Measurements from ENCODE around the gene UIMC1. TPM values are rescaled to one million over a fixed set of nuclear protein-coding genes. Genes with fewer than 3 reads are reported as not detected.

The UIMC1 gene
- total RNA-seq, 1 experiment from 2014 or later: 38.4 TPM

DNA sequence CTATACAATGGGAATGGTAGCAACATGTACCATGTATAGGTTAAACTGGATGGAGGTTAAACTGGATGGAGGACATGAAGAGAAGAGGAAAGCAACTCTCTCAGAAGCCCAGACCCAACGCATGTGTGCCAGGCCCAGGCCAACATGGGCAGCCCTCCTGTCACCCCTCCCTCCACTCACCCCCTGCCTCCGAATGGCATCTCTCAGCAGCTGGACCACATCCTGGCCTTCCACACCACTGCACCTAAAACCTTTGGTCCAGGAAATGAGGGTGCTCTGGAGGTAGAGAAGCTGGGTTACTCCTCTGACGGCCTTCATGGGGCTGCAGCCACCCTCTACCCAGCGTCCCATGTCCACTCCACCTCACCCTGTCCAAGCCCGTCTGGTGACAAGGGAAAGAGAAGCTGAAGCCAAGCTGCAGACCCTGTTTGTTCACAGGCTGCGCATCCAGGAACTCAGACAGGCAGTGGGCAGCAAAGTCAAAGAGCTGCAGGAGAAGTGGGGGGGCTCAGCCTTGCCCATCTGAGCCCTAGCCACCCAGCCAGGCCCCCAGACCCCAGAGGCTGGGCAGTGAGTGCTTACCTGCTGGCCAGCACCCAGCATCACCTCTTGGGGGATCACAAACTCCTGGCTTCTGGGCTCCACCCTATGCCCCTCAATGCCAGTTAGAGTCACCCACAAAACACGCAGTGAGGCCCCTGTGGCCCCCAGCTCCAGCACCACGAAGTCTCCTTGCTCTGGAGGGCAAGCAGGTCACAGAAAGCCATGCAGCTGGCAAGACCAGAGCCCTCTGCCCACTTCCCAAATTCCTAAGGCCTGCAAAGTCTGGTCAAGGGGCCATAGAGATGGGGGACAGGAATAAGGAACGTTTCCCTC lies 115.9 kb downstream of the UIMC1 start:
- Histone ChIP-seq H3K79me2 (ENCODE audit: insufficient read depth, low read length) (no peaks in the 10 kb centered on the region), H3K36me3 (ENCODE audit: control insufficient read depth in 1 of 2, insufficient read depth in 2 of 2, low read length in 2 of 2) (no peaks in the 10 kb centered on the region), H3K4me1 (ENCODE audit: control insufficient read depth in 1 of 2, insufficient read depth in 2 of 2, low read length in 2 of 2) (no peaks in the 10 kb centered on the region), H3K4me3 (replicated peaks in 1 of 2; ENCODE audit: low read depth in 1 of 2, low read length in 2 of 2) (no peak overlapping the region), H4K20me1 (ENCODE audit: insufficient read depth) (no peaks in the 10 kb centered on the region), H3K9ac (ENCODE audit: low read length) (no peak overlapping the region), H3K9me2 (ENCODE audit: insufficient read depth) (no peaks in the 10 kb centered on the region), H3K27me3 (ENCODE audit: insufficient read depth, low read length) (no peaks in the 10 kb centered on the region), H2AFZ (ENCODE audit: low read depth, low read length, poor library complexity, severe bottlenecking) (no peak overlapping the region), H3K9me3 (ENCODE audit: control insufficient read depth in 1 of 2, insufficient read depth in 1 of 2, low read depth in 1 of 2, low read length in 2 of 2) (no peaks in the 10 kb centered on the region), H3K4me2 (ENCODE audit: low read length) (no peak overlapping the region), H3K27ac (ENCODE audit: low read depth, low read length) (no peak overlapping the region)
- POLR2A ChIA-PET: no interaction called here
- RAD21 ChIA-PET (ENCODE audit: low non-redundant PET in 1 of 2, low total read pairs in 2 of 2, uncharacterized antibody in 2 of 2, unreplicated experiment in 2 of 2): no interaction called here
- TF ChIP-seq EZH2phosphoT487 (IDR thresholded peaks at IDR 0.05; ENCODE audit: borderline replicate concordance): no peak
- TF ChIP-seq, protein P1, sequence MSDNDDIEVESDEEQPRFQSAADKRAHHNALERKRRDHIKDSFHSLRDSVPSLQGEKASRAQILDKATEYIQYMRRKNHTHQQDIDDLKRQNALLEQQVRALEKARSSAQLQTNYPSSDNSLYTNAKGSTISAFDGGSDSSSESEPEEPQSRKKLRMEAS (IDR thresholded peaks at IDR 0.05): no peak
- TF ChIP-seq, protein P2, sequence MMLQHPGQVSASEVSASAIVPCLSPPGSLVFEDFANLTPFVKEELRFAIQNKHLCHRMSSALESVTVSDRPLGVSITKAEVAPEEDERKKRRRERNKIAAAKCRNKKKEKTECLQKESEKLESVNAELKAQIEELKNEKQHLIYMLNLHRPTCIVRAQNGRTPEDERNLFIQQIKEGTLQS (IDR thresholded peaks at IDR 0.05): no peak
- TF ChIP-seq SIN3A (IDR thresholded peaks at IDR 0.05; ENCODE audit: low read depth): no peak
- TF ChIP-seq YY1 (IDR thresholded peaks at IDR 0.05; ENCODE audit: extremely low read depth, insufficient replicate concordance, low read depth, low read length): no peak
- TF ChIP-seq, protein P3, sequence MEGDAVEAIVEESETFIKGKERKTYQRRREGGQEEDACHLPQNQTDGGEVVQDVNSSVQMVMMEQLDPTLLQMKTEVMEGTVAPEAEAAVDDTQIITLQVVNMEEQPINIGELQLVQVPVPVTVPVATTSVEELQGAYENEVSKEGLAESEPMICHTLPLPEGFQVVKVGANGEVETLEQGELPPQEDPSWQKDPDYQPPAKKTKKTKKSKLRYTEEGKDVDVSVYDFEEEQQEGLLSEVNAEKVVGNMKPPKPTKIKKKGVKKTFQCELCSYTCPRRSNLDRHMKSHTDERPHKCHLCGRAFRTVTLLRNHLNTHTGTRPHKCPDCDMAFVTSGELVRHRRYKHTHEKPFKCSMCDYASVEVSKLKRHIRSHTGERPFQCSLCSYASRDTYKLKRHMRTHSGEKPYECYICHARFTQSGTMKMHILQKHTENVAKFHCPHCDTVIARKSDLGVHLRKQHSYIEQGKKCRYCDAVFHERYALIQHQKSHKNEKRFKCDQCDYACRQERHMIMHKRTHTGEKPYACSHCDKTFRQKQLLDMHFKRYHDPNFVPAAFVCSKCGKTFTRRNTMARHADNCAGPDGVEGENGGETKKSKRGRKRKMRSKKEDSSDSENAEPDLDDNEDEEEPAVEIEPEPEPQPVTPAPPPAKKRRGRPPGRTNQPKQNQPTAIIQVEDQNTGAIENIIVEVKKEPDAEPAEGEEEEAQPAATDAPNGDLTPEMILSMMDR (IDR thresholded peaks at IDR 0.05 in 2 of 3, conservative IDR thresholded peaks at IDR 0.05 in 1 of 3; ENCODE audit: borderline replicate concordance in 1 of 3, insufficient read depth in 1 of 3, low read depth in 2 of 3, low read length in 2 of 3): no peak
- TF ChIP-seq, protein P4, sequence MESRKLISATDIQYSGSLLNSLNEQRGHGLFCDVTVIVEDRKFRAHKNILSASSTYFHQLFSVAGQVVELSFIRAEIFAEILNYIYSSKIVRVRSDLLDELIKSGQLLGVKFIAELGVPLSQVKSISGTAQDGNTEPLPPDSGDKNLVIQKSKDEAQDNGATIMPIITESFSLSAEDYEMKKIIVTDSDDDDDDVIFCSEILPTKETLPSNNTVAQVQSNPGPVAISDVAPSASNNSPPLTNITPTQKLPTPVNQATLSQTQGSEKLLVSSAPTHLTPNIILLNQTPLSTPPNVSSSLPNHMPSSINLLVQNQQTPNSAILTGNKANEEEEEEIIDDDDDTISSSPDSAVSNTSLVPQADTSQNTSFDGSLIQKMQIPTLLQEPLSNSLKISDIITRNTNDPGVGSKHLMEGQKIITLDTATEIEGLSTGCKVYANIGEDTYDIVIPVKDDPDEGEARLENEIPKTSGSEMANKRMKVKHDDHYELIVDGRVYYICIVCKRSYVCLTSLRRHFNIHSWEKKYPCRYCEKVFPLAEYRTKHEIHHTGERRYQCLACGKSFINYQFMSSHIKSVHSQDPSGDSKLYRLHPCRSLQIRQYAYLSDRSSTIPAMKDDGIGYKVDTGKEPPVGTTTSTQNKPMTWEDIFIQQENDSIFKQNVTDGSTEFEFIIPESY (IDR thresholded peaks at IDR 0.05; ENCODE audit: extremely low read depth, insufficient replicate concordance, low read length): no peak
- no peak for TF ChIP-seq POLR2A (IDR thresholded peaks at IDR 0.05; ENCODE audit: borderline replicate concordance, extremely low read depth, insufficient read depth, insufficient read length)
- CTCF ChIA-PET: no interaction called here
- BruUV-seq (replicated peaks): no TSS peak
- DNase-seq (ENCODE audit: low read depth, low spot score): no peak
- intact Hi-C loops (cut with micrococcal nuclease): no loop called here
- ATAC-seq: no peak

All from HCT116 (cell line).